WTC11 (cell line): ENCODE measurements around the gene VARS1. TPM values are rescaled to one million over a fixed set of nuclear protein-coding genes. Genes with fewer than 3 reads are reported as not detected.
"Not testable (repeated sequence)": the region's sequence is repeated elsewhere in the genome, so short reads cannot be mapped to it uniquely, and the experiment has no call there.

Experiments
- ATAC-seq: fragments of 200-7000 bp; cut with Tn5 transposase; 2 replicates; pipeline ENCODE4 v1.10.0; 2021; ENCODE audit warnings: mild to moderate bottlenecking, moderate library complexity
- CTCF ChIA-PET: fragments of 300-600 bp; sonication (Branson Sonifier 250); formaldehyde crosslinking; loops from one replicate; lab custom pipeline; 2021; ENCODE audit warnings: antibody characterized with exemption; lab: Charles Lee
- POLR2A ChIA-PET: fragments of 350-600 bp; sonication (Branson Sonifier 250); formaldehyde crosslinking; loops from one replicate; lab custom pipeline; 2021; ENCODE audit warnings: antibody characterized with exemption; lab: Charles Lee
- DNase-seq: peaks from one replicate; pipeline ENCODE4 v3.0.0; 2021; ENCODE audit warnings: low spot score
- H3K27ac Mint-ChIP-seq: 2 replicates; pipeline ENCODE4 v1.8.0; 2021; ENCODE audit warnings: mixed read lengths
- H3K27me3 Mint-ChIP-seq: 2 replicates; pipeline ENCODE4 v1.8.0; 2021; ENCODE audit warnings: low read depth, mild to moderate bottlenecking, moderate library complexity, mixed read lengths
- H3K36me3 Mint-ChIP-seq: 2 replicates; pipeline ENCODE4 v1.8.0; 2021; ENCODE audit warnings: mixed read lengths
- H3K4me1 Mint-ChIP-seq: 2 replicates; pipeline ENCODE4 v1.8.0; 2022; ENCODE audit warnings: mixed read lengths
- H3K4me3 Mint-ChIP-seq: 2 replicates; pipeline ENCODE4 v1.8.0; 2021; ENCODE audit warnings: mild to moderate bottlenecking, moderate library complexity, mixed read lengths
- H3K9me3 Mint-ChIP-seq: 2 replicates; pipeline ENCODE4 v1.8.0; 2021; ENCODE audit warnings: mixed read lengths
- AFF4 ChIP-seq: sonication (generic); formaldehyde crosslinking; IDR thresholded peaks from 2 replicates; pipeline ENCODE4 v1.8.1; 2023; ENCODE audit warnings: mild to moderate bottlenecking, missing genetic modification reagents, borderline replicate concordance
- ATF3 ChIP-seq: sonication (generic); formaldehyde crosslinking; conservative IDR thresholded peaks from 2 replicates; pipeline ENCODE4 v1.8.1; 2022; ENCODE audit warnings: mild to moderate bottlenecking, missing genetic modification reagents
- CREB1 ChIP-seq: sonication (generic); formaldehyde crosslinking; IDR thresholded peaks from 2 replicates; pipeline ENCODE4 v1.8.0; 2023; ENCODE audit warnings: mild to moderate bottlenecking, missing genetic modification reagents
- E2F4 ChIP-seq: sonication (generic); formaldehyde crosslinking; IDR thresholded peaks from 2 replicates; pipeline ENCODE4 v1.8.1; 2022; ENCODE audit warnings: low read depth, mild to moderate bottlenecking, moderate library complexity, missing genetic modification reagents, borderline replicate concordance
- ELF4 ChIP-seq: sonication (generic); formaldehyde crosslinking; IDR thresholded peaks from 2 replicates; pipeline ENCODE4 v1.8.1; 2022; ENCODE audit warnings: low read depth, mild to moderate bottlenecking, moderate library complexity, missing genetic modification reagents
- GABPB1 ChIP-seq: sonication (generic); formaldehyde crosslinking; IDR thresholded peaks from 2 replicates; pipeline ENCODE4 v1.8.1; 2023; ENCODE audit warnings: mild to moderate bottlenecking, missing genetic modification reagents
- JUN ChIP-seq: sonication (generic); formaldehyde crosslinking; IDR thresholded peaks from 2 replicates; pipeline ENCODE4 v1.8.0; 2023; ENCODE audit warnings: mild to moderate bottlenecking, missing genetic modification reagents
- MAX ChIP-seq: sonication (generic); formaldehyde crosslinking; IDR thresholded peaks from 2 replicates; pipeline ENCODE4 v1.8.0; 2022; ENCODE audit warnings: mild to moderate bottlenecking, missing genetic modification reagents
- MLX ChIP-seq: sonication (generic); formaldehyde crosslinking; IDR thresholded peaks from 2 replicates; pipeline ENCODE4 v1.8.1; 2023; ENCODE audit warnings: mild to moderate bottlenecking, missing genetic modification reagents, moderate library complexity
- NFATC4 ChIP-seq: fragments of 250-450 bp; sonication (Bioruptor Pico); IDR thresholded peaks from 2 replicates; pipeline ENCODE4 v1.9.0; 2021; ENCODE audit warnings: mild to moderate bottlenecking
- NFE2L1 ChIP-seq: sonication (generic); formaldehyde crosslinking; IDR thresholded peaks from 2 replicates; pipeline ENCODE4 v1.8.1; 2023; ENCODE audit warnings: missing genetic modification reagents
- NR1H2 ChIP-seq: sonication (generic); formaldehyde crosslinking; IDR thresholded peaks from 2 replicates; pipeline ENCODE4 v1.9.0; 2021; ENCODE audit warnings: mild to moderate bottlenecking, moderate library complexity, missing genetic modification reagents
- OVOL2 ChIP-seq: fragments of 250-450 bp; sonication (Bioruptor Pico); IDR thresholded peaks from 2 replicates; pipeline ENCODE4 v1.9.0; 2021; ENCODE audit warnings: mild to moderate bottlenecking, borderline replicate concordance
- RORB ChIP-seq: fragments of 250-450 bp; sonication (Bioruptor Pico); IDR thresholded peaks from 2 replicates; pipeline ENCODE4 v1.9.0; 2021; ENCODE audit warnings: mild to moderate bottlenecking
- SMAD3 ChIP-seq: sonication (generic); formaldehyde crosslinking; IDR thresholded peaks from 2 replicates; pipeline ENCODE4 v1.8.0; 2022; ENCODE audit warnings: missing genetic modification reagents, mild to moderate bottlenecking, borderline replicate concordance
- SOX15 ChIP-seq: fragments of 250-450 bp; sonication (Bioruptor Pico); IDR thresholded peaks from 2 replicates; pipeline ENCODE4 v1.9.0; 2021; ENCODE audit warnings: mild to moderate bottlenecking
- TCF7 ChIP-seq: sonication (generic); formaldehyde crosslinking; IDR thresholded peaks from 2 replicates; pipeline ENCODE4 v1.8.0; 2022; ENCODE audit warnings: mild to moderate bottlenecking, low read depth, missing genetic modification reagents, moderate library complexity
- USF1 ChIP-seq: sonication (generic); formaldehyde crosslinking; IDR thresholded peaks from 2 replicates; pipeline ENCODE4 v1.8.0; 2022; ENCODE audit warnings: mild to moderate bottlenecking, missing genetic modification reagents
- ZBTB43 ChIP-seq: sonication (generic); formaldehyde crosslinking; IDR thresholded peaks from 2 replicates; pipeline ENCODE4 v1.8.1; 2023; ENCODE audit warnings: mild to moderate bottlenecking, missing genetic modification reagents
- ZMAT4 ChIP-seq: fragments of 250-450 bp; sonication (Bioruptor Pico); IDR thresholded peaks from 2 replicates; pipeline ENCODE4 v1.9.0; 2021; ENCODE audit warnings: mild to moderate bottlenecking
- total RNA-seq: library from RNA; stranded (reverse); gene quantifications from 3 replicates; pipeline ENCODE4 v1.2.3, GENCODE V29; 2021

Gene VARS1
- total RNA-seq, 1 experiment from 2014 or later = 177 TPM

GRCh38 chr6:31825553-31825952 is 30.0 kb upstream of the VARS1 start:
- ChIA-PET POLR2A (interaction anchor here (0.6 kb wide), 1 partner anchor 143 kb away, joined by 3 read pairs; no protein-coding TSS in a partner anchor), CTCF (interaction anchor here (0.6 to 1.6 kb wide), 2 partner anchors 11 to 143 kb away, joined by 3 to 4 read pairs; no protein-coding TSS in a partner anchor)
- ATAC-seq (no peak), DNase-seq (no peak)
- H3K4me3 Mint-ChIP-seq = peak overlapping the region; percentile 75
- H3K36me3 Mint-ChIP-seq = no peaks in the 10 kb centered on the region
- H3K4me1 Mint-ChIP-seq = peaks cover 51% of the 10 kb centered on the region
- H3K27ac Mint-ChIP-seq = peak overlapping the region; percentile 99
- H3K27me3 Mint-ChIP-seq = no peaks in the 10 kb centered on the region
- H3K9me3 Mint-ChIP-seq = no peaks in the 10 kb centered on the region
- TF ChIP-seq TCF7 (no peak), MAX (CRISPR knock-in tag) (no peak), MLX (CRISPR knock-in tag) (no peak), NFATC4 (no peak), AFF4 (CRISPR knock-in tag) (no peak), RORB (no peak), JUN (CRISPR knock-in tag) (no peak), SMAD3 (CRISPR knock-in tag) (no peak), CREB1 (CRISPR knock-in tag) (no peak), USF1 (CRISPR knock-in tag) (no peak)

- H3K27ac Mint-ChIP-seq = peak overlapping the region; percentile 88
- H3K4me1 Mint-ChIP-seq = peaks cover 57% of the 10 kb centered on the region
- H3K4me3 Mint-ChIP-seq = peak overlapping the region; percentile 39
- CTCF ChIA-PET = interaction anchor here (1.2 to 1.4 kb wide), 3 partner anchors 28 to 57 kb away, joined by 4 to 6 read pairs (median 5); partner anchors contain the start of gene VARS1
- H3K27me3 Mint-ChIP-seq, H3K36me3 Mint-ChIP-seq, DNase-seq, POLR2A ChIA-PET, H3K9me3 Mint-ChIP-seq, ATAC-seq: not testable (repeated sequence)
Measured at GRCh38 chr6:31823592-31824196, 28.1 kb upstream of the VARS1 start.

GRCh38 chr6:31822036-31822821 is 26.7 kb upstream of the VARS1 start:
- peak; percentile 7 for ATAC-seq
- Mint-ChIP-seq H3K9me3 (no peaks in the 10 kb centered on the region; the same call in 1 of the 2 replicates), H3K36me3 (peaks cover 4% of the 10 kb centered on the region; the same call in 1 of the 2 replicates), H3K4me1 (peaks cover 71% of the 10 kb centered on the region), H3K27ac (peak overlapping the region; percentile 98), H3K4me3 (peak overlapping the region; percentile 91), H3K27me3 (no peaks in the 10 kb centered on the region; the same call in 1 of the 2 replicates)
- CTCF ChIA-PET = interaction anchor here (0.6 to 2.1 kb wide), 5 partner anchors 15 to 130 kb away, joined by 3 to 9 read pairs (median 4); partner anchors contain the start of genes DDAH2 and LSM2
- POLR2A ChIA-PET = interaction anchor here (1.0 to 1.3 kb wide), 2 partner anchors 12 to 15 kb away, joined by 4 to 10 read pairs; partner anchors contain the start of gene LSM2
- DNase-seq = peak; percentile 58
- no peak for TF ChIP-seq ELF4
- no peak for TF ChIP-seq SOX15 (CRISPR knock-in tag)
- TF ChIP-seq ZBTB43 = no peak
- no peak for TF ChIP-seq ATF3 (CRISPR knock-in tag)
- no peak for TF ChIP-seq NR1H2 (CRISPR knock-in tag)
- TF ChIP-seq OVOL2 (CRISPR knock-in tag) = no peak
- TF ChIP-seq NFE2L1 (CRISPR knock-in tag) = peak; percentile 95
- TF ChIP-seq GABPB1 (CRISPR knock-in tag) = 0 out of 2 replicates have a peak, but pooled peaks have one; percentile 10
- TF ChIP-seq ZMAT4 (CRISPR knock-in tag) = no peak
- no peak for TF ChIP-seq E2F4 (CRISPR knock-in tag)
